HepG2 (cell line): ENCODE measurements around the gene BRAP. TPM values are rescaled to one million over a fixed set of nuclear protein-coding genes. Genes with fewer than 3 reads are reported as not detected.

ENCODE experiments used
- ATF4 ChIP-seq, 2 experiments: fragments of 450-650 bp in 1 of 2; sonication (generic) in 1 of 2; formaldehyde crosslinking; IDR thresholded peaks; 2 replicates each; pipeline versions ENCODE4 v1.5.0 to v1.8.0; 2020 to 2022; ENCODE audit warnings: mild to moderate bottlenecking in 1 of 2, missing genetic modification reagents in 1 of 2
- CBFB ChIP-seq: sonication (generic); formaldehyde crosslinking; IDR thresholded peaks from 2 replicates; pipeline ENCODE4 v1.4.0; 2020; ENCODE audit warnings: missing genetic modification reagents
- CREBL2 ChIP-seq: sonication (generic); formaldehyde crosslinking; IDR thresholded peaks from 2 replicates; pipeline ENCODE4 v1.8.1; 2023; ENCODE audit warnings: missing genetic modification reagents, mild to moderate bottlenecking, borderline replicate concordance
- ETS1 ChIP-seq: sonication (generic); formaldehyde crosslinking; IDR thresholded peaks from 2 replicates; pipeline ENCODE4 v1.4.0; 2020; ENCODE audit warnings: missing genetic modification reagents
- PCBP1 ChIP-seq: fragments of 200-400 bp; formaldehyde crosslinking; IDR thresholded peaks from 2 replicates; pipeline ENCODE4 v1.6.1; 2017; ENCODE audit warnings: mild to moderate bottlenecking, low read depth, low read length, borderline replicate concordance
- POLR2AphosphoS5 ChIP-seq: IDR thresholded peaks from 2 replicates; pipeline ENCODE4 v1.6.1; 2012; ENCODE audit warnings: low read depth, low read length
- SAP130 ChIP-seq: IDR thresholded peaks from 2 replicates; pipeline ENCODE4 v1.6.1; 2016; ENCODE audit warnings: low read depth
- THAP8 ChIP-seq: sonication (generic); formaldehyde crosslinking; IDR thresholded peaks from 2 replicates; pipeline ENCODE4 v1.5.1; 2020; ENCODE audit warnings: missing genetic modification reagents, mild to moderate bottlenecking, borderline replicate concordance
- TOPORS ChIP-seq: sonication (generic); formaldehyde crosslinking; IDR thresholded peaks from 2 replicates; pipeline ENCODE4 v1.8.0; 2023; ENCODE audit warnings: mild to moderate bottlenecking, missing genetic modification reagents
- XRCC5 ChIP-seq: fragments of 200-400 bp; formaldehyde crosslinking; optimal IDR thresholded peaks from 2 replicates; pipeline ENCODE3; 2017; ENCODE audit warnings: mild to moderate bottlenecking, low read length
- ZBTB4 ChIP-seq: sonication (generic); formaldehyde crosslinking; IDR thresholded peaks from 2 replicates; pipeline ENCODE4 v1.4.0; 2020; ENCODE audit warnings: missing genetic modification reagents, mild to moderate bottlenecking, borderline replicate concordance
- ZNF543 ChIP-seq: sonication (generic); formaldehyde crosslinking; IDR thresholded peaks from 2 replicates; pipeline ENCODE4 v1.4.0; 2020; ENCODE audit warnings: mild to moderate bottlenecking, missing genetic modification reagents
- ZNF609 ChIP-seq: sonication (generic); formaldehyde crosslinking; IDR thresholded peaks from 2 replicates; pipeline ENCODE4 v1.4.0; 2020; ENCODE audit warnings: mild to moderate bottlenecking, missing genetic modification reagents, borderline replicate concordance
- ZNF780A ChIP-seq: sonication (generic); formaldehyde crosslinking; IDR thresholded peaks from 2 replicates; pipeline ENCODE4 v1.8.0; 2022; ENCODE audit warnings: mild to moderate bottlenecking, missing genetic modification reagents, moderate library complexity
- ZNF788 ChIP-seq: sonication (generic); formaldehyde crosslinking; IDR thresholded peaks from 2 replicates; pipeline ENCODE4 v1.5.0; 2020; ENCODE audit warnings: mild to moderate bottlenecking, missing genetic modification reagents, borderline replicate concordance
- ZNF850 ChIP-seq: sonication (generic); formaldehyde crosslinking; conservative IDR thresholded peaks from 2 replicates; pipeline ENCODE4 v1.9.0; 2021; ENCODE audit warnings: mild to moderate bottlenecking, missing genetic modification reagents
- ZSCAN29 ChIP-seq: sonication (generic); formaldehyde crosslinking; conservative IDR thresholded peaks from 2 replicates; pipeline ENCODE4 v1.4.0; 2020; ENCODE audit warnings: mild to moderate bottlenecking, missing genetic modification reagents
- polyA plus RNA-seq, 8 experiments: library from polyadenylated mRNA; depleted of rRNA in 3 of 8; stranded (reverse) in 7 of 8; unstranded in 1 of 8; fragments of >200 nt; fragmentation: Illumina TruSeq in 4 of 8; extraction: Trizol in 4 of 8; gene quantifications; 2 replicates each; pipeline versions ENCODE4 v1.2.1 to v1.2.3, GENCODE V29; 2011 to 2016; ENCODE audit warnings: low read depth in 4 of 8, missing spikeins in 1 of 8, mixed read lengths in 1 of 8; ENCODE audit not compliant: insufficient read depth in 1 of 8
- total RNA-seq, 5 experiments: library from RNA; depleted of rRNA; stranded (reverse); fragments of >200 nt; fragmentation: Illumina TruSeq; extraction: Trizol; gene quantifications; 2 replicates each; pipeline ENCODE4 v1.2.3, GENCODE V29; 2016; ENCODE audit warnings: low read depth in 1 of 5

The BRAP gene
- total and polyA plus RNA-seq, 2 of the 13 experiments (the other 11 are each of a cell fraction or from before 2014, with no cell fraction given): 8.1 to 15.4 TPM

GRCh38 chr12:111599453-111600204, 86.1 kb downstream of the BRAP start (continued):
- peak in 1 of 2 experiments; percentile 88; a peak in 2 of 4 replicates for TF ChIP-seq ATF4 (CRISPR knock-in tag; IDR thresholded peaks at IDR 0.05)
- peak; percentile 77; the same call in 1 of the 2 replicates for TF ChIP-seq SAP130 (CRISPR knock-in tag)
- no peak for TF ChIP-seq TOPORS (CRISPR knock-in tag)
- TF ChIP-seq THAP8 (CRISPR knock-in tag): no peak
- no peak for TF ChIP-seq ZNF850 (CRISPR knock-in tag)
- TF ChIP-seq XRCC5: peak; percentile 29
- no peak for TF ChIP-seq CBFB (CRISPR knock-in tag)
- peak; percentile 83; the same call in 1 of the 2 replicates for TF ChIP-seq ZNF788
- no peak; the same call in 1 of the 2 replicates for TF ChIP-seq ETS1
- TF ChIP-seq POLR2AphosphoS5: peak; percentile 72
- TF ChIP-seq ZSCAN29 (CRISPR knock-in tag): no peak; the same call in 1 of the 2 replicates
- 0 out of 2 replicates have a peak, but pooled peaks have one; percentile 44 for TF ChIP-seq CREBL2
- TF ChIP-seq ZNF609: no peak
- TF ChIP-seq ZBTB4 (CRISPR knock-in tag): no peak
- peak; percentile 97 for TF ChIP-seq PCBP1
- TF ChIP-seq ZNF780A (CRISPR knock-in tag): no peak
- TF ChIP-seq ZNF543: no peak; the same call in 1 of the 2 replicates
